Stomach (tissue), 9 donors: ENCODE results near the gene EXOC4. TPM values are rescaled to one million over a fixed set of nuclear protein-coding genes. Genes with fewer than 3 reads are reported as not detected.
"Not testable (repeated sequence)": the region's sequence is repeated elsewhere in the genome, so short reads cannot be mapped to it uniquely, and the experiment has no call there.

Experiments
- DNase-seq, 2 donors: peaks; one replicate each; pipeline versions ENCODE4 v3.0.0 to v3.0.0-alpha.2; 2013 to 2019
- H3K27ac ChIP-seq, 5 donors: fragments of 200-600 bp in 4 of 5; sonication (generic) in 4 of 5; one replicate each; pipeline ENCODE4 v1.5.1; 2013 to 2019; ENCODE audit warnings: mild to moderate bottlenecking in 1 of 5, moderate library complexity in 1 of 5
- H3K27me3 ChIP-seq, 3 donors: fragments of 200-600 bp; sonication (generic); one replicate each; pipeline ENCODE4 v1.5.1; 2017 to 2019; ENCODE audit warnings: mixed run types in 1 of 3
- H3K36me3 ChIP-seq, 4 donors: fragments of 200-600 bp; sonication (generic); 1 replicate in 3 of 4; 2 replicates in 1 of 4; pipeline ENCODE4 v1.5.1; 2016 to 2019
- H3K4me1 ChIP-seq, 4 donors: fragments of 200-600 bp; sonication (generic); one replicate each; pipeline ENCODE4 v1.5.1; 2016 to 2019
- H3K4me3 ChIP-seq, 4 donors: fragments of 200-600 bp; sonication (generic) in 3 of 4; one replicate each; pipeline ENCODE4 v1.5.1; 2016 to 2019; ENCODE audit warnings: mild to moderate bottlenecking in 1 of 4
- H3K9me3 ChIP-seq, 4 donors: fragments of 200-600 bp; sonication (generic); one replicate each; pipeline ENCODE4 v1.5.1; 2016 to 2019
- EP300 ChIP-seq: sonication (generic); formaldehyde crosslinking; IDR thresholded peaks from one replicate; pipeline ENCODE4 v1.6.1; 2017; ENCODE audit warnings: antibody characterized with exemption
- POLR2A ChIP-seq, 4 donors: fragments of 450-650 bp; IDR thresholded peaks; one replicate each; pipeline ENCODE4 v1.6.1; 2016; ENCODE audit warnings: antibody characterized with exemption in 4 of 4, control low read depth in 2 of 4, mild to moderate bottlenecking in 1 of 4, moderate library complexity in 1 of 4
- POLR2AphosphoS5 ChIP-seq, 3 donors: sonication (generic); formaldehyde crosslinking; IDR thresholded peaks; one replicate each; pipeline ENCODE4 v1.6.1; 2016; ENCODE audit warnings: antibody characterized with exemption in 3 of 3
- WGBS, 5 donors: extraction: QIAGEN DNeasy Blood & Tissue Kit in 3 of 5; methylation state at CpG; one replicate each; pipeline versions ENCODE4 v1.1.5 to v1.1.7; 2013 to 2018; 5-methylcytosine and 5-hydroxymethylcytosine counted together
- intact Hi-C: fragments of 100-400 bp; cut with DNase I; formaldehyde crosslinking; loops from one replicate; pipeline ENCODE4 v1.15.1; 2023; ENCODE audit warnings: low total_unique reads
- polyA plus RNA-seq, 3 donors: library from polyadenylated mRNA; stranded (reverse); fragments of 200-250 nt; gene quantifications; one replicate each; pipeline ENCODE4 v1.2.3, GENCODE V29; 2013
- total RNA-seq, 5 donors: library from RNA; depleted of rRNA; stranded (reverse); fragments of >200 nt; gene quantifications; one replicate each; pipeline versions ENCODE4 v1.1.0 to v1.2.3, GENCODE V29; 2014 to 2016
- TF ChIP-seq, protein P1 (sequence below), 7 experiments: fragments of 450-650 bp in 4 of 7; fragments of 200-600 bp in 3 of 7; sonication (generic) in 3 of 7; IDR thresholded peaks; one replicate each; pipeline ENCODE4 v1.5.1; 2016 to 2019; ENCODE audit warnings: antibody characterized with exemption in 7 of 7, control low read depth in 2 of 7, mild to moderate bottlenecking in 1 of 7
- donor health status: healthy with polysubstance abuse.
- donor health status: Bipolar disorder and iron deficiency.
- donor health status: healthy.

The EXOC4 gene
- total and polyA plus RNA-seq, 8 donors: 14.1 to 339 (median 61.1) TPM

DNA sequence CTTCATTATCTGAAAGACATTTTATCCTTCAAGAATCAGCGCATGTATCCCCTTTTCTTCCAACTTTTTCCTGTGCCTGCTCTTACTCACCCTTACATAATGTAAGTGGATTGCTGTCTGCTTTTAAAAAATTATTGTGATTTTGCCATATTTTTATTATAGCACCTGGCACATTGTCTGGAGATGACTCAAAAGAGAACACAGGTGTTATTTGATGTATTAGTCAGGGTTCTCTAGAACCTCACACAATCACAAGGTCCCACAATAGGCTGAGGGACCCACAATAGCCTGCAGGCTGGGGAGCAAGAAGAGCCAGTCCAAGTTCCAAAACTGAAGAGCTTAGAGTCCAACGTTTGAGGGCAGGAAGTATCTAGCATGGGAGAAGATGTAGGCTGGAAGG is 390.0 kb downstream of the EXOC4 start:
- Histone ChIP-seq H3K36me3 (no peaks in the 10 kb centered on the region), H3K4me3 (no peak overlapping the region), H3K27me3 (no peaks in the 10 kb centered on the region), H3K27ac (no peak overlapping the region), H3K9me3 (peaks cover 0 to 8% (median 2%) of the 10 kb centered on the region in 4 donors), H3K4me1 (peaks cover 0 to 15% (median 5%) of the 10 kb centered on the region in 4 donors)
- WGBS, 5 donors: 84 to 92% (median 89%) methylated on average over 2 of the region's 2 CpGs
- DNase-seq: no peak
- no peak for TF ChIP-seq EP300
- TF ChIP-seq, protein P1, sequence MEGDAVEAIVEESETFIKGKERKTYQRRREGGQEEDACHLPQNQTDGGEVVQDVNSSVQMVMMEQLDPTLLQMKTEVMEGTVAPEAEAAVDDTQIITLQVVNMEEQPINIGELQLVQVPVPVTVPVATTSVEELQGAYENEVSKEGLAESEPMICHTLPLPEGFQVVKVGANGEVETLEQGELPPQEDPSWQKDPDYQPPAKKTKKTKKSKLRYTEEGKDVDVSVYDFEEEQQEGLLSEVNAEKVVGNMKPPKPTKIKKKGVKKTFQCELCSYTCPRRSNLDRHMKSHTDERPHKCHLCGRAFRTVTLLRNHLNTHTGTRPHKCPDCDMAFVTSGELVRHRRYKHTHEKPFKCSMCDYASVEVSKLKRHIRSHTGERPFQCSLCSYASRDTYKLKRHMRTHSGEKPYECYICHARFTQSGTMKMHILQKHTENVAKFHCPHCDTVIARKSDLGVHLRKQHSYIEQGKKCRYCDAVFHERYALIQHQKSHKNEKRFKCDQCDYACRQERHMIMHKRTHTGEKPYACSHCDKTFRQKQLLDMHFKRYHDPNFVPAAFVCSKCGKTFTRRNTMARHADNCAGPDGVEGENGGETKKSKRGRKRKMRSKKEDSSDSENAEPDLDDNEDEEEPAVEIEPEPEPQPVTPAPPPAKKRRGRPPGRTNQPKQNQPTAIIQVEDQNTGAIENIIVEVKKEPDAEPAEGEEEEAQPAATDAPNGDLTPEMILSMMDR (IDR thresholded peaks at IDR 0.05): no peak
- intact Hi-C loops: no loop called here

DNA sequence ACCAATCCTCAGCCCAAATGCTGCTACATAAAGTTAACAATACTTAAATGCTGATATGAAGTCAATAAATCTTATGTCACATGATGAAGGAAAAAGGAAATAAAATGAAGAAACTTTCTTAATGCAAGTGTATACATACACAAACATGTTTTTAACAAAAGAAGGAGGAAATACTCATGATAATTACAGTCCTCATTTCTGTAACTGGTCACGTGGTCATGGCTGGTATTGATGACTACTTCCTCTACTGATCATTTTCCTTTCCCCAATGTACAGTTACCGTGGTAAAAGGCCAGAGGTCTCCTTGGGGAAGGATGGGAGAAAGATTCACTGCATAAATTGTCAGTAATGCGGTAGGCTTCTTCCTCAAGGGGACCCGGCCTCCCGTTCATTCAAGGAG is 390.8 kb downstream of the EXOC4 start:
- not testable (repeated sequence) for H3K27ac ChIP-seq
- 75 to 98% (median 95%) methylated on average over 5 of the region's 5 CpGs for WGBS, 5 donors

DNA sequence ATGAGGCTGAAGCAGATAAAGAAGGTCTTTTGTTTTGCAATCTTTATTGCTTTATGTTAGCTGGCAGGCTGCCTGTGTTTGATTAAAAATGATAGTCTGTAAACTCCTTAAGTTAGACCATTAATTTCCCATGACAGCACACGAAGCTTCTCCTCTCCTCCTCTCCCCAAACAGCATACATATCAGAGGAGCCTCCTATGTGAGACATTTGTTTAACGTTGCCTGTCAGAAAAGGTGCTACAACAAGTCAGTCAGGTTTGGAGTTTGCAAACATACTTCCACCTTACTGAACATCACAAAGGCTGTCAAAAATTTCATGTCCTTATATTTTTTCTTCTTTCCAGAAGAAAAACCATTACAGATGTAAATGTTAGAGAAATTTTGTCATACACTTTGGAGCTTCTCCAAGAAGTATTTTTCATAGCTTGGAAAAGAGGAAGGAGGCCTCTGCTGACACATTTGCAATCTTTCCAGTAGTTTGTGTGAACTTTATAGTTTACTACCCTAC is 393.1 kb downstream of the EXOC4 start:
- 13 to 36% (median 24%) methylated on average over 2 of the region's 2 CpGs for WGBS, 5 donors
- DNase-seq: peak in 1 of 2 donors; percentile 2
- no peak for TF ChIP-seq EP300
- TF ChIP-seq, protein P1 (IDR thresholded peaks at IDR 0.05): no peak
- no peak for TF ChIP-seq POLR2AphosphoS5 (IDR thresholded peaks at IDR 0.05)
- TF ChIP-seq POLR2A (IDR thresholded peaks at IDR 0.05): no peak
- no peak overlapping the region for H3K27ac ChIP-seq
- H3K4me1 ChIP-seq: peaks cover 0 to 17% (median 8%) of the 10 kb centered on the region in 4 donors
- peaks cover 0 to 8% (median 2%) of the 10 kb centered on the region in 4 donors for H3K9me3 ChIP-seq
- no peaks in the 10 kb centered on the region for H3K27me3 ChIP-seq
- intact Hi-C loops: no loop called here
- no peak overlapping the region for H3K4me3 ChIP-seq
- no peaks in the 10 kb centered on the region for H3K36me3 ChIP-seq

More for the DNA sequence above, 390.8 kb downstream of the EXOC4 start:
- H3K27me3 ChIP-seq, H3K36me3 ChIP-seq, DNase-seq, H3K9me3 ChIP-seq, intact Hi-C loops, H3K4me3 ChIP-seq: not testable (repeated sequence)
- H3K4me1 ChIP-seq: peaks cover 0 to 15% (median 5%) of the 10 kb centered on the region in 4 donors

DNA sequence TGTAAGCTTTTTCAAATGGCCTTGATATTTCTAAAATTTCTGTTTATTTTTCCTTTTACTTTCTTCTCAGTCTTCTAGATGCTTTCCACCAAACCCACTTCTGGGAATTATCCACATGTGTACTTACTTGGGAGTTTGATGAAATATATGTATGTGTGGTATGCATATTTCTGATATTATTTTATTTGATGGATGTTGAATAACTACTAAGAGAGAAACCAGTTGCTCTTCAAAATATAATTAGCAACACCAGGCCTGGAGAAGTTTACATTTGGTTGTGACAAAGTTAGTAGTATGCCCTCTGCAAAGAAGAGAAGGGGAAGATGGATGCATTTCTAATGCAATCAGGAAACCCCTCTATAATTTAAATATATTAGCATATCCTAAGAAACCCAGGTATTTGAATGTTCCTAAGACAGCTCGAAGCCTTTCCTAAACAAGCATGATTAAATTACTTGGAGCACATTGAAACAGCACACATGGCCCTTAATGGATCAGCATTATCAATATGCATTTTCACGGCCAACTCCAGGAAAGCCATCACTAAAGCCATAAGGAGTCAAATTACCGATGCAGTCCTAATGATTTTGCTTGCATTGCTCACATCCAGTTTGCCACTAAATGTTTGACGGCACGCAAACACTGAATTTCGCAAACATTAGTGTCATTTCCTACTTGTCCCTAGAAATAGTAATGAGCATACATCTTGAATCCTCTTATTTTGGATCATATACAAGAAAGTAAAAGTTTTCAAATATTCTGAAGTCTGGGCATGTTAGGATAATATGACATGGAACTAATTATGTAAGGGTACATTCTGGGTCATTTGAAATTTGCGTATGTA is 393.8 kb downstream of the EXOC4 start:
- intact Hi-C loops: no loop called here
- DNase-seq: no peak
- Histone ChIP-seq H3K27ac (no peak overlapping the region), H3K9me3 (peaks cover 0 to 8% (median 2%) of the 10 kb centered on the region in 4 donors), H3K36me3 (no peaks in the 10 kb centered on the region), H3K4me3 (no peak overlapping the region), H3K27me3 (no peaks in the 10 kb centered on the region), H3K4me1 (peaks cover 0 to 17% (median 8%) of the 10 kb centered on the region in 4 donors)
- 89 to 96% (median 93%) methylated on average over 7 of the region's 7 CpGs for WGBS, 5 donors
- TF ChIP-seq POLR2A (IDR thresholded peaks at IDR 0.05) (no peak), EP300 (no peak), POLR2AphosphoS5 (IDR thresholded peaks at IDR 0.05) (no peak)
- TF ChIP-seq, protein P1 (IDR thresholded peaks at IDR 0.05): no peak

DNA sequence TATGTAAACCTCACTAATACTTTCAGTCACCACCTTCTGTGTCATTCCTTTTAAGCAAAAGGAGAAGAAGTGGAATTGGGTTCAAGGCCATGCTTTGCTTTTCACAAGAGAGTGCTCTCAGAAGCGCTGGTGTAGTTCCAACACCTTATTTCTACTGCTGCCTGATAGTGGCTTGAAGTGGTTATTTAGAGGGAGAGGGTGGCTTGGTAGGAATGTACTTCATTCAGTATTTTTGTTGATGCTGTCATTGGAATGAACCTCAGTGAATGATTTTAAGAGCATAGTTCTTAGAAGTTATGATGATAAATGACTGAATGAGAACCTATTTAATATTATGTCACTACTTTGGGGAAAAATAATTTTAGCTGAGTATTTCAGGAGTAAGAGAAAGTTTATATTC is 396.7 kb downstream of the EXOC4 start:
- Histone ChIP-seq H3K27ac (no peak overlapping the region), H3K9me3 (no peaks in the 10 kb centered on the region), H3K36me3 (no peaks in the 10 kb centered on the region), H3K27me3 (no peaks in the 10 kb centered on the region), H3K4me1 (peaks cover 0 to 17% (median 8%) of the 10 kb centered on the region in 4 donors), H3K4me3 (no peak overlapping the region)
- no peak for DNase-seq
- WGBS, 5 donors: 86 to 100% (median 92%) methylated on average over 1 of the region's 1 CpG
- no peak for TF ChIP-seq POLR2A (IDR thresholded peaks at IDR 0.05)
- TF ChIP-seq EP300: no peak
- no peak for TF ChIP-seq POLR2AphosphoS5 (IDR thresholded peaks at IDR 0.05)
- TF ChIP-seq, protein P1 (IDR thresholded peaks at IDR 0.05): no peak
- intact Hi-C loops: no loop called here
